Activated CD4-positive, alpha-beta T cell treated with anti-CD3 and anti-CD28 coated beads, Interleukin-2, amount 50 U/mL, for 16 hours (primary cell): ENCODE data around the gene FBLN5.
A peak's percentile ranks its signal among the peaks of the same experiment; 100 is the strongest.
"Not testable (repeated sequence)": the region's sequence is repeated elsewhere in the genome, so short reads cannot be mapped to it uniquely, and the experiment has no call there.

Source experiments
- DNase-seq: peaks from one replicate; pipeline ENCODE4 v3.0.0-alpha.2; 2020

The FBLN5 gene

GRCh38 chr14:91882776-91883175 lies 64.7 kb downstream of the FBLN5 start:
- no peak for DNase-seq

- DNase-seq, result no peak
Observed at GRCh38 chr14:91882369-91882768, 65.1 kb downstream of the FBLN5 start.

- no peak for DNase-seq
Observed at GRCh38 chr14:91879196-91879595, 68.3 kb downstream of the FBLN5 start.

- DNase-seq, result no peak
Observed at GRCh38 chr14:91878274-91878673, 69.2 kb downstream of the FBLN5 start.

GRCh38 chr14:91877376-91877915 lies 70.0 kb downstream of the FBLN5 start:
- no peak for DNase-seq

- no peak for DNase-seq
Observed at GRCh38 chr14:91876492-91876891, 71.0 kb downstream of the FBLN5 start.

- DNase-seq, result no peak
Observed at GRCh38 chr14:91875525-91876286, 71.8 kb downstream of the FBLN5 start.

GRCh38 chr14:91873471-91874415 lies 73.8 kb downstream of the FBLN5 start:
- DNase-seq, result peak; percentile 93

- DNase-seq, result peak; percentile 33
Observed at GRCh38 chr14:91872517-91873470, 74.7 kb downstream of the FBLN5 start.

GRCh38 chr14:91872011-91872501 lies 75.4 kb downstream of the FBLN5 start:
- DNase-seq, result peak; percentile 75

- DNase-seq, result not testable (repeated sequence)
Observed at GRCh38 chr14:91871401-91871800, 76.1 kb downstream of the FBLN5 start.

GRCh38 chr14:91870890-91871289 lies 76.6 kb downstream of the FBLN5 start:
- DNase-seq, result no peak

- DNase-seq, result peak; percentile 82
Observed at GRCh38 chr14:91870001-91870400, 77.5 kb downstream of the FBLN5 start.

- DNase-seq, result peak; percentile 17
Observed at GRCh38 chr14:91869556-91869955, 77.9 kb downstream of the FBLN5 start.

GRCh38 chr14:91867316-91867988 lies 80.0 kb downstream of the FBLN5 start, which contains the start of gene TC2N:
TSS of gene TC2N (minus strand) at chr14:91867536. CDS start at chr14:91813769, 53,767 bp downstream.
- peak; percentile 85 for DNase-seq

GRCh38 chr14:91866511-91867295 lies 80.8 kb downstream of the FBLN5 start:
- DNase-seq, result peak; percentile 44

- peak; percentile 76 for DNase-seq
Observed at GRCh38 chr14:91866061-91866460, 81.4 kb downstream of the FBLN5 start.

GRCh38 chr14:91862417-91862816 lies 85.1 kb downstream of the FBLN5 start:
- DNase-seq, result no peak

GRCh38 chr14:91861091-91861490 lies 86.4 kb downstream of the FBLN5 start:
- no peak for DNase-seq

- no peak for DNase-seq
Observed at GRCh38 chr14:91860238-91860637, 87.3 kb downstream of the FBLN5 start.
